Measurements from ENCODE around the gene ZGPAT. TPM values are rescaled to one million over a fixed set of nuclear protein-coding genes. Genes with fewer than 3 reads are reported as not detected.

ZGPAT gene
- total and polyA plus RNA-seq, 2 of the 4 experiments (the other 2 are of a cell fraction), result 13.4 to 20.2 TPM

DNA sequence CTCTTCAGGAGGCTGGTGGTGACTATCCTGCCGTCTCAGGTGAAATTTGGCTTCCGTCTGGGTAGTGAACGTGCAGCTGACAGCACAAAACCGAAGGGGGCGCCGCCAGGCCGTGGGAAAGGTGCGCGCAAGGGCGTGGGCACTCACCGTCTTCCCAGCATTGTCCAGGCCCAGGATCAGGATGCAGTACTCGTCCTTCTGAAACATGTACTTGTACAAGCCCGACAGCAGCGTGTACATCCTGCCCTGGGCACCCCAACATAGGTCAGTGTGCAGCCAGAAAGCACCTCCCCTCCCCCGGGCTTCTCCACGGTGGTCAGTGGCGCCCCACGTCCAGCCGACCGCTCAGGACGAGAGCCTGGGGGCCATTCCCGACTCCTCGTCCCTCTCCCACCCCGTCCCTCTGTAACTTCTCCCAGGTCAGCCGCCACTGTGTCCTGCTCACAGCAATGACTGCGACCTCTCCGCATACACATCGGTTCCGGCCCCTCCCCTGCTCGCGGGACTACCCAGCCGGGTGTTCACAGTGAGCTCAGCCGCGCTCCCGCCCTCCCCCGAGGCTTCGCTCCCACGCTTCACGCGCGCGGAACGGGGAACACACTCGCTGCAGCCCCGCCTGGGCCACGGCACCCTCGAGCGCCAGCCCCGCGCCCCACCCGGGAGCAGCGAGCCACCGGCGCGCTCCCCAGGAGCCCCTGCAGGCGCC, 834 bp upstream of the ZGPAT start (continued):
- TF ChIP-seq USF2 (IDR thresholded peaks at IDR 0.05; ENCODE audit: low read depth, low read length), result no peak

Data from IMR-90 (cell line).